RKO (cell line): ENCODE measurements around the gene GFOD1.

Experiments used
- DNase-seq: peaks from one replicate; pipeline ENCODE4 v3.0.0-alpha.2; 2016; ENCODE audit warnings: low spot score

GFOD1 gene, protein sequence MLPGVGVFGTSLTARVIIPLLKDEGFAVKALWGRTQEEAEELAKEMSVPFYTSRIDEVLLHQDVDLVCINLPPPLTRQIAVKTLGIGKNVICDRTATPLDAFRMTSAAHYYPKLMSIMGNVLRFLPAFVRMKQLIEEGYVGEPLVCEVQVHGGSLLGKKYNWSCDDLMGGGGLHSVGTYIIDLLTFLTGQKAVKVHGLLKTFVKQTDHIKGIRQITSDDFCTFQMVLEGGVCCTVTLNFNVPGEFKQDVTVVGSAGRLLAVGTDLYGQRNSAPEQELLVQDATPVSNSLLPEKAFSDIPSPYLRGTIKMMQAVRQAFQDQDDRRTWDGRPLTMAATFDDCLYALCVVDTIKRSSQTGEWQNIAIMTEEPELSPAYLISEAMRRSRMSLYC

DNA sequence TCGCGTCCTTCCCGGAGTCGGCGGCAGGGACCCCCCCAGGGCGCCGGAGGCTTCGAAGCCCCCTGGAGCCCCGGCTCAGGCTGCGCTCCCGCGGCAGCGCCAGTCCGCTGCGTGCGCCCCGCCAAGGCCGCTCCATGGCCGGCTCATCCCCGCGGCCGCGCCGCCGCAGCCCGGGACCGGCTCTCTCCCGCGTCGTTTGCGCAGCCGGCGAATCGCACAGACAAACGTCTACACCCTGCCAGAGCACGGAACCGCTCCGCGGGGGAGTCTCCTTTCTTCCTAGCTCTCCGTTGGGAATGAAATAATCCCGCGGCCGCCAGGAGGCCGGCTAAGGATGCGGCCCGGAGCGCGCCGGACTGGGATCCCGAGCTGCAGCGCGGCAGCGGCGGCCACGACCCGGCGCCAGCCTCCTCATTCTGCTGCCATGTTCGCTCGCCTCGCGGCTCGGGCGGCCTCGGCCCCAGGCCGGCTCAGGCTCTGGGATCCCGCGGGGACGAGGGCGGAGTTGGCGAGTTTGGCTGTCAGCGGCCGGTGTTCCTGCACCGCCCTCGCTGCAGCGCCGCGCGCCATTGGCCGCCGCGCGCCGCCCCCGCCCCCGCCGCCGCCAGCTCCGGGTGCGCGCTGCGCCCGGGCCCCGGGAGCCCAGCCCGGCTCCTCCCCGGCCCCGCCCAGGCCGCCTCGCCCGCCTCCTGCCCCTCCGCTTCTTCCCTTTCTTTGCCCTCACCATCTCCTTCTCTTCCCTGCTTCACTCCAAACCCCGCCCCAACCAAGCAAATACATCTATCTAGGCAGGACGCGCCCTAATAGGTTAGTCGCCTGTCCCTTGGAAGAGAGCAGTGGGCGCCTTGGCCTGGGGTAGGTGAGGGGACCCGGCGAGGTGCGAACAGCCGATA, at the start of gene GFOD1:
Gene GFOD1 (minus strand): TSS at position 479 of the 893 bp plus-strand sequence. CDS start 710 bp downstream, outside the sequence.
- DNase-seq, result peak; percentile 75

DNA sequence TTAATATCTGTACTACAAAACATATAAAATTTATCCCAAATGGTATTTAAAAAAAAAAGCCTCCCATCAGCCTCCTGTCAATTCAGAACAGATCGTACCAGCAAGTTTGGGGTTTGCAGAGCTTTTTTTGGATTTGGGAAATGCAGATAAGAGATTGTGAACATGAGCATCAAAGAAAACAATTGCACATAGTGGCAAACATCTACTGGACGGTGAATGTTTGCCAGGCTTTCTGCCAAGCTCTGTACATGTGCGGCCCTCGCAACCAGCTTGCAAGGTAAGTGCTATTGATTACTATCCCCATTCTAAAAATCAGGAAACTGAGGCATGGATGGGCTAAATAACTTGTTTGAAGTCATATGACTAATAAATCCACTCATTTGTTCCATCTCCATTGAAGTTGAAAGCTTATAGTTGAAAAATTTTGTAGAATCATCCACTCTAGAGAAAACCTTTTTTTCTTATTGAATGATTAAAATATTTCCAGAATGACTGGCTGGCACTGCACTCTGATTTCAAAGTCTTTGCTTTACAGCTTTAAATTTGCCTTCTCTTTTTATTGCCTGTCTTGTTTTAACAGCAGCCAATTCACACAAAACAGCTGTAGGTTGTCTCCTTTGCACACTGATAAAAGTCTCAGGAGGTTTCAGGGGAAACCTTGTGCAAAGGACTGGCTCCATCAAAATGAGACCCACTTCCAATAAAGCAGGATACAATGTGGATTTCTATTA, 49.6 kb upstream of the GFOD1 start:
- DNase-seq, result no peak

DNA sequence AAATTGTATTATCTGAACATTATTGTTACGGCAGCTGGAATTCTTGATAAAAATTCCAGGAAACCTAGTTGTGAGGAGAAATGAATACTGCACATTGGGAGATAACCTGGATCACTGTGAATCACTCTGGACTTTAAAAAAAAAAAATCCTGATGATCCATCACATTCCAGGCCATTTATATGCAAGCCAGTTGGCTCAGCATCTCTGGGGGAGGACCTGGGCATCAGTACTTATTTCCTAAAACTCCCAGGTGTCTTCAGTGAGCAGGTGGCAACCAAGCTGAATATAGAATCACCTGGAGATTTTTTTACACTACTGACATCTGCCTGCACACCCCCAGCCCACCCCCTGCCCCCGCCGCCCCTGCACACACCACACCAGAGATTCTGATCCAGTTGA, 47.9 kb upstream of the GFOD1 start:
- no peak for DNase-seq

DNA sequence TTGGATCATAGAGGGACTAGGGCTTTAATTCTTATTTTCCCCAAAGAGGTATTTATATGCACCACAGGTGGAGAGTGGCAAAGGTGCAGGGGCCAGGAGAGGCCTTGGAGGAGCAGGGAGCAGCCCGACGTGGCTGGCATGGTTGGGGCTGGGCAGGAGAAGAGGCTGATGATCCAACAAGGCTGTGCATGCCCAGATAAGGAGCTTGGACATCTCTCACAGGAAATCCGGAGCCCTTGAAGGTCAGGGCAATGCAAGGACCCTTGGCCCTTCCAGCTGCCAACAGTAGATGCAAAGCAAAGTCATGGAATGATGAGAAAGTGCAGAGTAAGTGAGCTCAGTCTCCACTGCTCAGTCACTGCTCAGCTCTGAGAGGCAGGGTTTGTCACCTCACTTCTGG, 47.1 kb upstream of the GFOD1 start:
- DNase-seq, result no peak

DNA sequence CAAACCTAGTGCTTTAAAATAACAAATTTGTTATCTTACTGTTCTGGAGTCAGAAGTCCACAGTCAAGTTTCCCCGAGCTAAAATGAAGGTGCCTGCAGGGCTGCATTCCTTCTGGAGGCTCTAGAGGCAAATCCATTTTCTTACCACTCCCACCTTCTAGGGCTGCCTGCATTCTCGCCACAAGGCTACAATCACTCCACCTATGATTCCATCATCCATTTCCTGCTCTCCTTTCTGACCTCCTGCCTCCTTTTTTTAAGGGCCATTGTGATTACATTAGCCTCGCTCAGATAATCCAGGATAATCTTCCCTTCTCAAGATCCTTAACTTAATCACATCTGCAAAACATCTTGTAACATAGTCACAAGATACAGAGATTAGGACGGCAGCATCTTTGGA, 44.6 kb upstream of the GFOD1 start:
- no peak for DNase-seq

DNA sequence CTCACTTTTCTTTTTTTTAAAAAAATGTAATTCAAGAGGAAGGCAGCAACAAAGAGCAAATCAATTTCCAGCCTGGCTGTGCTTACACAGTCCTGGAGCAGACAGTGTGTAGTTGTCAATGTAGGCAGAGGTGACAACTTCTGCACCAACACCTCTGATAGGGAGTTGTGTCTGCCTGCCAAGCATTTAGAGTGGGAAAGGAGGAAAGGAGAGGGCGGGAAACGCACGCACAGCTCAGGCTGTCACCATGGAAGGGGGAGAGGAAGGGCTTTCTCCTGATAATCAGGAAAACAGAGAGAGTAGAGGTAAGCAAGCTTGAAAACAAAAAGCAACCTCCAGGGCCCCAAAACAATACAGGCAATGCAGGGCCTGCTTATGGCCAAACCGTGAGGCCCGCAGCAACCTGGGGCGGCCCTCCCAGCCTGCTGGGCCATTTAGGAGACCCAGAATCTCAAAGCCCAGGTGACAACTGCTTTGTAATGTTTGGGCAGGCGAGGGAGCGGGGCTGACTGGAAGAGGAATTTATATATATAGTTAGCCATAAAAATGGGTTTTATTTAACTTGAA, 41.5 kb upstream of the GFOD1 start:
- no peak for DNase-seq

DNA sequence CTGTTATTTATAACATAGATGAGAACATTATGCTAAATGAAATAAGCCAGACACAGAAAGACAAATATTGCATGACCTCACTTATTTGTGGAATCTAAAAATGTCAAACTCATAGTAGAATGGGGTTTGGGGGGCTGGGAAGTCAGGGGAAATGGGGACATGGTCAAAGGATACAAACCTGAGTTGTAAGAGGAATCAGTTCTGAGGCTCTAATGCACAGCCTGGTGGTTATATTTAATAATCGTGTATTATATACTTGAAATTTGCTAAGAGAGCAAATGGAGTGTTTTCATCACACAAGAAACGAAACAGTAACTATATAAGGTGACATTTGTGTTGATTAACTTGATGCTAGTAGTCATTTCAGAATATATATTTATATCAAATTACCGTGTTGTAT, 40.8 kb upstream of the GFOD1 start:
- DNase-seq, result peak; percentile 10

DNA sequence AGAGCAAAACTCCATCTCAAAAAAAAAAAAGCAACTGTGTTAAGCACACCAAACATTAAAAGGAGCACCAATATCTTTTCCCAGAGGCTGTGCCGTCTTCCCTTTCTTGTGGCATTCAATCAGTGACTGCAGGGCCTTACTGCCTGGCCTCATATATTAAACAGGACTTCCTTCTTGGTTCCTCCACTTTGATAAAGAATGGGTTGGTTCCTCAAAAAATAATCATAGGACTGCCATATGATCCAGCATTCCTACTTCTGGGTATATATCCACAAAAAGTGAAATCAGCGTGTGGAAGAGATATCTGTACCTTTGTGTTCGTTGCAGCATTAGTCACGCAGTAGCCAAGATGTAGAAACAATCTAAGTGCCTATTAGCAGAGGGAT, 40.3 kb upstream of the GFOD1 start:
- DNase-seq, result no peak

DNA sequence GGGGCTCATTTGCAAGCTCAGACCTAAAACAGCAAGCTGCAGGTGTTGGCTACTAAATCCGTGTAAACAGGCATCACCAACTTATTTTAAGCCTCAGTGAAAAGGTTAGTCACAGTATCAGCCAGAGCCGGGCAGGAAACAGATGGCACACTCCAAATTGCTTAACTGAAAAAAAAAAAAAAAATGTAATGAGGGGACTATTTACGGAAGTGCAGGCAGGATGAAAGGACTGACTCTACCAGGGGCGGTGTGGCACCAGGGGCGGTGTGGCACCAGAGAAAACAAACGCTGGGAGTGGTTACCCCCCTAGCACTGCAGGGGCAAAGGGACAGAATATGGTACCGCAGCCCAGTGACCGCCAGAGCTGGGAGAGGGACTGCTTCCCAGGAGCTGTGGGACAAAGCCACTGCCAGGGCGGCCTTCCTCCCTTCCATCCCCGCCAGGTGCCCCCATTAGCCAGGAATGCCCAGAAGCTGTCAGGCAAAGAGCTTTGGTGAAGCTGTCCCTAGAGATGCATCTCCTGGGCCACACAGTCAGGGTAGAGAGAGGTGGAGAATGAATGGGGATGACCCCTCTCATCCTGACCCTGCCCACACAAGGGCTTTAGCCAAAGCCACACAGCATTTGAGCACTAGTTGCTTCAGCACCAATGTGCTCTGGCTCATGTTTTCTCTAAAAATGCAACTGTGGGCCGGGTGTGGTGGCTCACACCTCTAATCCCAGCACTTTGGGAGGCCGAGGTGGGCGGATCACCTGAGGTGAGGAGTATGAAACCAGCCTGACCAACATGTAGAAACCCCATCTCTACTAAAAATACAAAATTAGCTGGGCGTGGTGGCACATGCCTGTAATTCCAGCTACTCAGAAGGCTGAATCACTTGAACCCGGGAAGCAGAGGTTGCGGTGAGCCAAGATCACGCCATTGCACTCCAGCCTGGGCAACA, 39.6 kb upstream of the GFOD1 start:
- no peak for DNase-seq

DNA sequence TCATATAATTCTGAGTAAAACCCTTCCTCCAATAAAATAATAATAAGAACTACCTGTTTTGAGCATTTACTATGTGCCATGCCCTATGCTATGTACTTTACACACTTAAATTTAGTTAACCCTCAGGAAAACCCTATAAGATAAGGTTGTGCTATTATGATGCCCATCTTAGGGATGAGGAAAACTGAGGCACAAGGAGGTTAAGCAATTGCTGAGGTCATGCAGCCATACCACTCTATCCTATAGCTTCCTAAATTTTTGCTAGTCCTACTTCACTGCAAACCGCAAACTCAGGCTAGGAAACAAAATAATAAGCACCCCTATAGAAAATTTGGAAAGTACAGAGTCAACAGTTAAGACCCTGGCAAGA, 38.9 kb upstream of the GFOD1 start:
- DNase-seq, result no peak

DNA sequence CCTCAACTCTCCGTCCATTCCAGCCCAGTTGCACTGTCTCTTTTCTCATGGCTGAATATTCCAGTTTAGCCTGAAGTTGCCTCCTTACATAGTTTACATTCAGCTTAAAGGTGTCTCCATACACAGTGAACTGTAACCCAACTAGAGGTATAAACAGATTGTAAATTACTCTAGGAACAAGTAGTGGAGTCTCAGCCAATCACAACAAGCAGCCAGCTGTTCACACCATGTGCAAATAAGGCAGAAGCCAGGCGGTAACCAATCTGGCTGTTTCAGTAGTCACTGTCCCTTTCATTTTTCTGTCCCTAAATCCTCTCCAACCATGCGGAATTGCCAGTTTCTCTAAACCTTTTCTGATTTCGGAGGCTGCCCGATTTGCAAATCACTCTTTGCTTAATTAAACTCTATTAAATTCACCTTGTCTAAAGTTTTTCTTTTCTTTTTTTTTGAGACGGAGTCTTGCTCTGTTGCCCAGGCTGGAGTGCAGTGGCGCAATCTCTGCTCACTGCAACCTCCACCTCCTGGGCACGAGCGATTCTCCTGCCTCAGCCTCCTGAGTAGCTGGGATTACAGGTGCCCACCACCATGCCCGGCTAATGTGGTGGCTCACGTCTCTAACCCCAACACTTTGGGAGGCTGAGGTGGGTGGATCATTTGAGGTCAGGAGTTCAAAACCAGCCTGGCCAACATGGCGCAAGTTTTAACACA, 37.6 kb upstream of the GFOD1 start:
- DNase-seq, result no peak

DNA sequence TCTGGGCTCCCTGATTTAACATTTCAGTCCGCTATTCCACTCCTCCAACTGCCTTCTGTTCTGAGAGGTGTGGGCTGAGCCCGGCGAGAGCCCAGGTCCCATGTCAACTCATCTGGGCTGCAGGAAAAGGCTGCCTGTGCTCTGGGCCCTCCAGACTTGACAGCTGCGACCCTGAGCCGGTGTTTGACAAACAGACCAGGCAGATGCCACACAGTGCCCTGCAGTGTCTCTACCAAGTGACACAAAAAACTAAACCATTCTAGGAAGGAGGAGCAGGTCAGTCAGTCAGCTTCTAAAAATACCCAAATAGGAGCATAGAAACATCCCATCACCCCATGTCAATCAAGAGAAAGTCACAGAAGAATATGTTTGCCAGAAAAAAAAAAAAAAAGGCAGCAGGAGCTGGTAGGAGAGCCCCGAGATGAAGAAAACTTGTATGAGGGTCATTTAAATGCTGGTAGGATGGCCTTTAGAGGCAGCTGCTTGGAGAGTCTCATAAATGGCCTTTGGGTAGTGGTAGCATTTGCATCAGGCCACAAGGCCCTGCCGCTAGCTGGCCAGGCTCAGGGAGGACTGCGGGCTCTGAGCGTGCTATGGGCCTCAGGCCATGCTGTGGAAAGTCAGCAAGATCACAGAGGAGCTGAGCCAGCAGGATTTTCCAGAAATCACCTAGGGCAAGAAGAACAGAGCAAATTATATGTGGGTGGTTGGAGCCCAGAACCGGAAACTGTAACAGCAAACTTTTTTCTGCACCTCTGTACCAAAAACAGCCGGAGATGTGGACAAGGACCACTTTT, 36.6 kb upstream of the GFOD1 start:
- DNase-seq, result no peak

DNA sequence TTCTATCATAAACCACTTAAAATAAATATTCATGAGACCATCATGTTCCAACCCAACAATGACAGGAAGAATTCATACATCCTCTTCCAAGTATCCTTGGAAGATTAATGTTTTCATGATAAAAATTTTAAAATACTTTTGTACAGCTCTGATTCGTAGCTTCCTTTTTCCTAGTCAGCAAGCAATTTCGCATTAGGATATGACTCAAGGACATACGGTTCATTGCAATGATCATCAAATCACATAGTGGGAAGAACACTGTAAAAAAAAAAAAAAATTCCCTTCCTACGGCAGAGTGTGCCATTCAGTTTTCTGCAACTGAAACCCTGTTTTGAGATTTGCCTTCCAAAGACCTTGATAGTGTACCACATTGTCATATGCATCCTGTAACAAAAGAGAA, 35.3 kb upstream of the GFOD1 start:
- peak; percentile 7 for DNase-seq

DNA sequence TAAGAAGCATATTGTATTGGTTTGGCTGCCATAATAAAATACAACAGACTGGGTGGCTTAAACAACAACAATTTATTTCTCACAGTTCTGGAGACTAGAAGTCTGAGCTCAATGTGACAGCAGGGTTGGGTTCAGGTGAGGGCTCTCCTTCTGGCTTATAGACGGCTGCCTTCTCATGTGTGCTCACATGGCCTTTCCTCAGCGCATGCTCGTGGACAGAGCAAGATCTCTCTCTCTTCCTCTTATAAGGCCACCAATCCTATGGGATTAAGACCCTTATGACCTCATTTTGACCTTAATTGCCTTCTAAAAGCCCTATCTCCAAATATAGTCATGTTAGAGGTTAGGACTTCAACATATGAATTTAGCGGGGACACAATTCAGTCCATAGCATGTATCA, 32.4 kb upstream of the GFOD1 start:
- no peak for DNase-seq

DNA sequence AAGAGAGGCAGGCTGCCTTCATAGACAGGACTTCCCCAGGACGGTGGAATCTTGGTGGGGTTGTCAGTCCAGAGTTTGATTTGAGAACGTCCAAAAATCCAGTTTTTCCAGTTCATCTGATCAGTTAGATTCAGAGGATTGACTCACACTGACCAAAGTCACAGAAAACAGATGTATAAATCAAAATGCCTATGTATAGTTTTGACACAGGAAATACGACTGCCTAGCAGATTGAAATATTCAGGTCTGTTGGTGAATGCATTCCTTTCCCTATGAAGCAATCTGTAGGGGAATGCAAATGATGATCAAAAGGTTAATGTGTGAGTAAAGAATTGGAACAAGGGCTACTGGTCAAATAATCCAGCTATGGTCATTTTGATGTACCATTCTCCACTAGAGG, 29.7 kb upstream of the GFOD1 start:
- DNase-seq, result no peak

DNA sequence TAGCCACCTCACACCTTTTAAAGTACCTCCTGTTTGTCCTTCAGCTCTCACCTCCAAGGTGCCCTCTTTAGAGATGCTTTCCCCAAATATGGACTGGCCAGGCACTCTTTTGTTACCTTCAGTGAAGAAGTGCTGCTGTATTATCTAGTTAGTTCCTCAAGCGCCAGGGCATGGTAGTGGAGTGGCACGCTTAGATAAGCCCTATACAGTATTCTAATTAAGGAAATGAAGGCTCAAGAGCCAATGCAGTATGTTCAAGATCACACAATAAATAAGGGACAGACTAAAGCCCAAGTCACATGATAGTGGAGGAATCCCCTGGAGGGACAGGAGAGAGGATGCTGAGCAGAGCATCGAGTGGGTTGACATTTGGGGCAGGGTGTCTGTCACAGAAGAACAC, 28.5 kb upstream of the GFOD1 start:
- DNase-seq, result no peak

DNA sequence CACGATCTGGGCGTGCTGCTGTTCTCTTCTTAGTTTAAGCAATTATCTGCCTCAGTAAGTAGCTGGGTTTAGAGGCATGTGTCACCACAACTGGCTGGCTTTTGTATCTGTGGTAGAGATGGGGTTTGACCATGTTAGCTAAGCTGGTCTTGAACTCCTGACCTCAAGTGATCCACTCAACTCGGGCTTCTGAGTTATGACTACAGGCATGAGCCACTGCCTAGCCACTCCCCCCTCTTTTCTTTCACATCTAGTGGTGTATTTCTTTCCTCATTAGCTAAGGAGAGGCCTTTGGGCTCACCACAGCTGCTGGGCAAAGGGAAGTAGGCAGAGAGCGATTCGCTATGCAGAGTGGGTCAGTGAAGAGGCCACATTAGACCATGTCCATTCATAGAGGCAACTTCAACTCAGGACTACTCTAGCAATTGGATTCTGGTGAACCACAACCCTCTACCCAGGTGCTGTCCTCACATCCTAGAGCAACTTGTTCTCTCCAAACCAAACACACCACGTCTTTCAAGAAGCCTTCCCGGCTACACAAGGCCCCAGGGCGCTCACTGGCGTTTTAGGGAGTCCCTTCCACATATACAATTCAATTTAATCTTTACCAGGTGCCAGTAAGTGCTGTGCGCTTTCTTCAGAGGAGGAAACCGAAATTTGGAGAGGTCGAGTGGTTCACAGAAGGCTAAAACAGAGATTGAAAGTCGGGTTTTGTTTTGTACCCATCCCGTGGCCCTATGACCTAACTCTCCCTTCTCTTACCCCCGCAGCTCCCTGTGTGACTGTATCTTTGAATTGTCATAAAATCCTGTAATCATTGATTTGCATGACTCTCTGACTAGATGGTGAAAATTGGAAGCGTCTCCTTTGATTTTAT, 26.5 kb upstream of the GFOD1 start:
- no peak for DNase-seq

DNA sequence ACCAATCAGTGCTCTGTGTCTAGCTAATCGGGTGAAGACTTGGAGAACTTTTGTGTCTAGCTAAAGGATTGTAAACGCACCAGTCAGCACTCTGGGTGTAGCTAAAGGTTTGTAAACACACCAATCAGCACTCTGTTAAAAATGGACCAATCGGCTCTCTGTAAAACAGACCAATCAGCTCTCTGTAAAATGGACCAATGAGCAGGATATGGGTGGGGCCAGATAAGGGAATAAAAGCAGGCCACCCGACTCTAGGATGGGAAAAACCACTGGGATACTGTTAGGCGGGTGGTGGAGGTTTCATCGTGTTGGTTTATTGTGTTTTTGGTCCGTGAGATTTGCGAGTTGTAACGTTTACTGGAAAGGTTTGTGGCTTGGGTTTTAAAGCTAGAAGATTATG, 25.5 kb upstream of the GFOD1 start:
- no peak for DNase-seq
